Testis (tissue), 2 donors: ENCODE measurements around the gene UNC80.

ENCODE experiments used
- CTCF ChIP-seq, 3 experiments: fragments of 450-650 bp in 2 of 3; fragments of 200-600 bp in 1 of 3; sonication (generic) in 1 of 3; IDR thresholded peaks; one replicate each; pipeline ENCODE4 v1.5.1; 2016 to 2019; ENCODE audit warnings: antibody characterized with exemption in 3 of 3, mild to moderate bottlenecking in 2 of 3, moderate library complexity in 1 of 3
- POLR2A ChIP-seq: fragments of 450-650 bp; IDR thresholded peaks from one replicate; pipeline ENCODE4 v1.6.1; 2017; ENCODE audit warnings: antibody characterized with exemption, mild to moderate bottlenecking, moderate library complexity

DNA sequence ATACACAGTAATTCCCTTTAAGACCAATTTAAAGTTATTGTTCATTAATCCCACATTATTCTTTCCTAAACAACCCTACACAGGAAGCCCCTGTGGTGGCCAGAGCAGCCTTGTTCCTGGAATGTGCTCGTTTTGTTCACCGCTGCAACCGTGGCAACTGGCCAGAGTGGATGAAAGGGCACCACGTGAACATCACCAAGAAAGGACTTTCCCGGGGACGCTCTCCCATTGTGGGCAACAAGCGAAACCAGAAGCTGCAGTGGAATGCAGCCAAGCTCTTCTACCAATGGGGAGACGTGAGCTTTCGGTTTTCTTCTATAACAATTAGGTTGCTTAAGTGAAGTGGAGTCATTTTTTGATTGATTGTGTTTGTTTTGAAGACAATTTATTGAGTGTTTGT, 101.0 kb downstream of the UNC80 start:
- TF ChIP-seq CTCF (IDR thresholded peaks at IDR 0.05) (no peak), POLR2A (no peak)
